ENCODE results near the gene PRR18. TPM values are rescaled to one million over a fixed set of nuclear protein-coding genes. Genes with fewer than 3 reads are reported as not detected.

Gene PRR18
- total RNA-seq, 1 donor from 2014 or later: 0.14 TPM

DNA sequence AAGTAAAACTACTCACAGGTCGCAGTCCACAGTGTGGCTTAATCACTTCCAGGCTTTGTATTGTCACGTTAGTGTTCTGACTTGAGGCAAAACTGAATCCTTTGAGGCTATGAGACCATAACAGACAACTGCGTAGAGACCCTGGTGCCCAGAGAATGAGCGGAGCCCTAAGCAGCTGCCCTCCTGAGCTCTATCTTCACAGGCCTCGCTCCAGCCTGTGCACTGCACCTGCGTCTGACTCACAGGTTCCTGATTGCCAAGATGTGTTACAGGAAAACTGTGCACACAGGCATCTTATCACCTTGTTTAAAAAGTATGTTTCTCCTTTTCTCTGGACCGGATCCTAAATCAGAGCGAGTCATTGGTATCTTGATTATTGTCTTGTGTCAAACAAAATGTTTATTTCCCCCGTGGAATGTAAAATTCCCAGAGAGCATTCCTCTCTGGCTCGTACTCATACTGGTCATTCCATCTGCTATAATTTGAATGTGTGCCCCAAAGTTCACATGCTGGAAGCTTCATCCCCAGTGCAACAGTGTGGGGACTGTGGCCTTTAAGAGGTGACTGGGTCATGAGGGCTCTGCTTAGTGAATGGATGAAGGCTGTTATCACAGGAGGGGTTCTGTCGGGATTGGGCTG is 25.7 kb downstream of the PRR18 start:
- no peaks in the 10 kb centered on the region for H3K36me3 Mint-ChIP-seq (ENCODE audit: low read depth, unreplicated experiment)
- H3K27me3 Mint-ChIP-seq (ENCODE audit: low read depth, unreplicated experiment): peaks cover 51% of the 10 kb centered on the region
- H3K4me1 Mint-ChIP-seq (ENCODE audit: low read depth, unreplicated experiment): peaks cover 1% of the 10 kb centered on the region

DNA sequence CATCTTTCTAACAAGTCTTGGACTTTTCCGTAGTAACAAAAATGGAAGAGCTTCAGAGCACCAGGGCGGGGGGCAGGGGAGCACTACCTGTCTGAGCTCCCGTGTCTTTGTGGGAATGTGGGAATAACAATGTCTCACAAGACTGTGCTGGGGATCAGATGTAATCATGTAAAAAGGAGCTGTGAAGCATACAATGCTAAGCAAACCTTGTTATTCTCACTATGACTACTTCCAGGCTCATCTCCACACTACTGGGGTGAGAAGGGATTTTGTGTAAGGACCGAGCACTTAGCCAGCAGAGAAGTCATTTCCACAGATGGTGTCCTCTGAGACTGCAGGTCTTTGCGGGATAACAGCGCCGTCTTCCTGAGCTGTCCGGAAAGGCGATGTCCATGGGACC is 27.1 kb downstream of the PRR18 start:
- no peak for TF ChIP-seq EZH2 (IDR thresholded peaks at IDR 0.05; ENCODE audit: insufficient read depth, low read length)
- TF ChIP-seq, protein P1, sequence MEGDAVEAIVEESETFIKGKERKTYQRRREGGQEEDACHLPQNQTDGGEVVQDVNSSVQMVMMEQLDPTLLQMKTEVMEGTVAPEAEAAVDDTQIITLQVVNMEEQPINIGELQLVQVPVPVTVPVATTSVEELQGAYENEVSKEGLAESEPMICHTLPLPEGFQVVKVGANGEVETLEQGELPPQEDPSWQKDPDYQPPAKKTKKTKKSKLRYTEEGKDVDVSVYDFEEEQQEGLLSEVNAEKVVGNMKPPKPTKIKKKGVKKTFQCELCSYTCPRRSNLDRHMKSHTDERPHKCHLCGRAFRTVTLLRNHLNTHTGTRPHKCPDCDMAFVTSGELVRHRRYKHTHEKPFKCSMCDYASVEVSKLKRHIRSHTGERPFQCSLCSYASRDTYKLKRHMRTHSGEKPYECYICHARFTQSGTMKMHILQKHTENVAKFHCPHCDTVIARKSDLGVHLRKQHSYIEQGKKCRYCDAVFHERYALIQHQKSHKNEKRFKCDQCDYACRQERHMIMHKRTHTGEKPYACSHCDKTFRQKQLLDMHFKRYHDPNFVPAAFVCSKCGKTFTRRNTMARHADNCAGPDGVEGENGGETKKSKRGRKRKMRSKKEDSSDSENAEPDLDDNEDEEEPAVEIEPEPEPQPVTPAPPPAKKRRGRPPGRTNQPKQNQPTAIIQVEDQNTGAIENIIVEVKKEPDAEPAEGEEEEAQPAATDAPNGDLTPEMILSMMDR (IDR thresholded peaks at IDR 0.05; ENCODE audit: insufficient read depth, low read depth, low read length): no peak
- H3K4me1 ChIP-seq (ENCODE audit: insufficient read depth, low read length): no peaks in the 10 kb centered on the region
- Mint-ChIP-seq H3K4me1 (ENCODE audit: low read depth, unreplicated experiment) (peaks cover 1% of the 10 kb centered on the region), H3K9me3 (ENCODE audit: unreplicated experiment) (no peaks in the 10 kb centered on the region), H3K4me3 (ENCODE audit: unreplicated experiment) (no peak overlapping the region), H3K27ac (ENCODE audit: unreplicated experiment) (no peak overlapping the region), H3K36me3 (ENCODE audit: low read depth, unreplicated experiment) (no peaks in the 10 kb centered on the region), H3K27me3 (ENCODE audit: low read depth, unreplicated experiment) (peaks cover 52% of the 10 kb centered on the region)
- H3K4me3 ChIP-seq (ENCODE audit: insufficient read depth, low read depth, low read length): no peak overlapping the region
- H3K9ac ChIP-seq (ENCODE audit: low read length): no peak overlapping the region
- H3K27me3 ChIP-seq (ENCODE audit: insufficient read depth, low read length): peaks cover 17% of the 10 kb centered on the region
- no peaks in the 10 kb centered on the region for H3K9me3 ChIP-seq (ENCODE audit: insufficient read depth, low read depth, low read length)
- DNase-seq (ENCODE audit: low read depth) (no peak), FAIRE-seq (no peak)
- H3K27ac ChIP-seq (ENCODE audit: low read depth, low read length): no peak overlapping the region
- no peaks in the 10 kb centered on the region for H4K20me1 ChIP-seq (ENCODE audit: insufficient read depth, low read length)
- no peak overlapping the region for H3K4me2 ChIP-seq (ENCODE audit: low read length)
- no peaks in the 10 kb centered on the region for H3K36me3 ChIP-seq (ENCODE audit: insufficient read depth, low read length)
- H2AFZ ChIP-seq (ENCODE audit: low read depth, low read length): no peak overlapping the region
- H3K79me2 ChIP-seq (ENCODE audit: insufficient read depth, low read length): no peaks in the 10 kb centered on the region

More for the DNA sequence above, 25.7 kb downstream of the PRR18 start:
- Histone ChIP-seq H3K27ac (ENCODE audit: low read depth, low read length) (no peak overlapping the region), H3K4me1 (ENCODE audit: insufficient read depth, low read length) (no peaks in the 10 kb centered on the region), H3K27me3 (ENCODE audit: insufficient read depth, low read length) (peaks cover 17% of the 10 kb centered on the region), H4K20me1 (ENCODE audit: insufficient read depth, low read length) (no peaks in the 10 kb centered on the region), H3K36me3 (ENCODE audit: insufficient read depth, low read length) (no peaks in the 10 kb centered on the region), H3K4me2 (ENCODE audit: low read length) (no peak overlapping the region), H2AFZ (ENCODE audit: low read depth, low read length) (no peak overlapping the region), H3K9ac (ENCODE audit: low read length) (no peak overlapping the region), H3K79me2 (ENCODE audit: insufficient read depth, low read length) (no peaks in the 10 kb centered on the region), H3K9me3 (ENCODE audit: insufficient read depth, low read depth, low read length) (no peaks in the 10 kb centered on the region), H3K4me3 (ENCODE audit: insufficient read depth, low read depth, low read length) (no peak overlapping the region)
- FAIRE-seq (no peak), DNase-seq (ENCODE audit: low read depth) (no peak)
- H3K27ac Mint-ChIP-seq (ENCODE audit: unreplicated experiment): no peak overlapping the region
- no peak overlapping the region for H3K4me3 Mint-ChIP-seq (ENCODE audit: unreplicated experiment)
- no peak for TF ChIP-seq EZH2 (IDR thresholded peaks at IDR 0.05; ENCODE audit: insufficient read depth, low read length)
- TF ChIP-seq, protein P1 (IDR thresholded peaks at IDR 0.05; ENCODE audit: insufficient read depth, low read depth, low read length): no peak
- H3K9me3 Mint-ChIP-seq (ENCODE audit: unreplicated experiment): no peaks in the 10 kb centered on the region

DNA sequence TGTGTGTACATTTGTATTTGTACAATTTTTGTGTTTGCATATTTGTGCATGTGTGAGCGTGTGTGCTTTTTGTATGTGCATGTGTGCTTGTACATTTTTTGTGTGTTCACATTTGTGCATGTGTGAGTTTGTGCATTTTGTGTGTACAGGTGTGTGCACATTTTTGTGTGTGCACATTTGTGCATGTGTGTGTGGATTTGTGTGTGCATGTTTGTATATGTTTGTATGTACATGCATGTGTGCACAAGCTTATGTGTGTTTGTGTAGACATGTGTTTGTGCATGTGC is 28.9 kb downstream of the PRR18 start:
- Histone ChIP-seq H3K27me3 (ENCODE audit: insufficient read depth, low read length) (peaks cover 14% of the 10 kb centered on the region), H3K4me2 (ENCODE audit: low read length) (no peak overlapping the region)

More for the DNA sequence above, 28.9 kb downstream of the PRR18 start:
- FAIRE-seq (no peak), DNase-seq (ENCODE audit: low read depth) (no peak)
- H3K79me2 ChIP-seq (ENCODE audit: insufficient read depth, low read length): no peaks in the 10 kb centered on the region
- no peaks in the 10 kb centered on the region for H3K36me3 Mint-ChIP-seq (ENCODE audit: low read depth, unreplicated experiment)
- no peaks in the 10 kb centered on the region for H4K20me1 ChIP-seq (ENCODE audit: insufficient read depth, low read length)
- H3K9me3 Mint-ChIP-seq (ENCODE audit: unreplicated experiment): no peaks in the 10 kb centered on the region
- TF ChIP-seq EZH2 (IDR thresholded peaks at IDR 0.05; ENCODE audit: insufficient read depth, low read length): no peak
- TF ChIP-seq, protein P1 (IDR thresholded peaks at IDR 0.05; ENCODE audit: insufficient read depth, low read depth, low read length): no peak
- no peak overlapping the region for H3K27ac ChIP-seq (ENCODE audit: low read depth, low read length)
- peaks cover 1% of the 10 kb centered on the region for H3K4me1 Mint-ChIP-seq (ENCODE audit: low read depth, unreplicated experiment)
- no peak overlapping the region for H3K4me3 Mint-ChIP-seq (ENCODE audit: unreplicated experiment)
- no peaks in the 10 kb centered on the region for H3K36me3 ChIP-seq (ENCODE audit: insufficient read depth, low read length)
- no peaks in the 10 kb centered on the region for H3K4me1 ChIP-seq (ENCODE audit: insufficient read depth, low read length)
- peaks cover 43% of the 10 kb centered on the region for H3K27me3 Mint-ChIP-seq (ENCODE audit: low read depth, unreplicated experiment)
- H3K9me3 ChIP-seq (ENCODE audit: insufficient read depth, low read depth, low read length): no peaks in the 10 kb centered on the region
- no peak overlapping the region for H3K9ac ChIP-seq (ENCODE audit: low read length)
- no peak overlapping the region for H3K27ac Mint-ChIP-seq (ENCODE audit: unreplicated experiment)
- H3K4me3 ChIP-seq (ENCODE audit: insufficient read depth, low read depth, low read length): no peak overlapping the region
- H2AFZ ChIP-seq (ENCODE audit: low read depth, low read length): no peak overlapping the region

Measured in astrocyte (in vitro differentiated cells and primary cell).